SK-N-SH treated with all-trans-retinoic acid at 6 μM for 48 hours (cell line): Measurements from ENCODE around the gene SMIM38.

ENCODE experiments used
- ATAC-seq: fragments of 200-7000 bp; cut with Tn5 transposase; 3 replicates; pipeline ENCODE4 v1.9.1; 2020; ENCODE audit warnings: mild to moderate bottlenecking, moderate library complexity
- ARNTL ChIP-seq: fragments of 450-650 bp; formaldehyde crosslinking; IDR thresholded peaks from 2 replicates; pipeline ENCODE4 v1.5.0; 2020; ENCODE audit warnings: low read depth, mild to moderate bottlenecking, moderate library complexity, borderline replicate concordance
- CSDC2 ChIP-seq: fragments of 250-450 bp; sonication (Bioruptor Pico); IDR thresholded peaks from 2 replicates; pipeline ENCODE4 v1.5.0; 2020; ENCODE audit warnings: mild to moderate bottlenecking, moderate library complexity
- ESRRG ChIP-seq: fragments of 250-450 bp; sonication (Bioruptor Pico); IDR thresholded peaks from 2 replicates; pipeline ENCODE4 v1.6.1; 2021; ENCODE audit warnings: mild to moderate bottlenecking
- GLIS3 ChIP-seq: fragments of 250-450 bp; sonication (Bioruptor Pico); IDR thresholded peaks from 2 replicates; pipeline ENCODE4 v1.5.0; 2020; ENCODE audit warnings: mild to moderate bottlenecking, moderate library complexity
- ISL1 ChIP-seq: fragments of 250-450 bp; sonication (Bioruptor Pico); IDR thresholded peaks from 2 replicates; pipeline ENCODE4 v2.1.2; 2022; ENCODE audit warnings: mild to moderate bottlenecking, moderate library complexity
- OSR1 ChIP-seq: fragments of 250-450 bp; sonication (Bioruptor Pico); IDR thresholded peaks from 2 replicates; pipeline ENCODE4 v1.8.0; 2022; ENCODE audit warnings: moderate library complexity, mild to moderate bottlenecking, inconsistent platforms
- PPARA ChIP-seq: fragments of 250-450 bp; sonication (Bioruptor Pico); IDR thresholded peaks from 2 replicates; pipeline ENCODE4 v1.5.0; 2020; ENCODE audit warnings: mild to moderate bottlenecking, borderline replicate concordance
- RARB ChIP-seq: fragments of 250-450 bp; sonication (Bioruptor Pico); IDR thresholded peaks from 2 replicates; pipeline ENCODE4 v1.8.0; 2021; ENCODE audit warnings: mild to moderate bottlenecking, moderate library complexity
- SNAI2 ChIP-seq: fragments of 250-450 bp; sonication (Bioruptor Pico); IDR thresholded peaks from 2 replicates; pipeline ENCODE4 v1.5.0; 2020; ENCODE audit warnings: mild to moderate bottlenecking, moderate library complexity
- TCF4 ChIP-seq: fragments of 250-450 bp; sonication (Bioruptor Pico); IDR thresholded peaks from 2 replicates; pipeline ENCODE4 v1.8.0; 2021; ENCODE audit warnings: mild to moderate bottlenecking, moderate library complexity, borderline replicate concordance
- TOX ChIP-seq: fragments of 250-450 bp; sonication (Bioruptor Pico); IDR thresholded peaks from 2 replicates; pipeline ENCODE4 v1.8.0; 2021; ENCODE audit warnings: mild to moderate bottlenecking, moderate library complexity, borderline replicate concordance
- ZC3H10 ChIP-seq: fragments of 250-450 bp; sonication (Bioruptor Pico); IDR thresholded peaks from 2 replicates; pipeline ENCODE4 v1.5.1; 2021; ENCODE audit warnings: mild to moderate bottlenecking, moderate library complexity
- ZFP3 ChIP-seq: fragments of 250-450 bp; sonication (Bioruptor Pico); IDR thresholded peaks from 2 replicates; pipeline ENCODE4 v1.5.0; 2020; ENCODE audit warnings: mild to moderate bottlenecking, moderate library complexity
- ZFP30 ChIP-seq: fragments of 450-650 bp; formaldehyde crosslinking; IDR thresholded peaks from 2 replicates; pipeline ENCODE4 v1.5.0; 2022; ENCODE audit warnings: mild to moderate bottlenecking, moderate library complexity
- ZNF565 ChIP-seq: fragments of 450-650 bp; formaldehyde crosslinking; conservative IDR thresholded peaks from 2 replicates; pipeline ENCODE4 v1.5.0; 2020; ENCODE audit warnings: low read depth, mild to moderate bottlenecking, moderate library complexity
- ZNF70 ChIP-seq: fragments of 450-650 bp; formaldehyde crosslinking; IDR thresholded peaks from 2 replicates; pipeline ENCODE4 v1.5.0; 2020; ENCODE audit warnings: mild to moderate bottlenecking, moderate library complexity
- ZNF8 ChIP-seq: fragments of 450-650 bp; formaldehyde crosslinking; IDR thresholded peaks from 2 replicates; pipeline ENCODE4 v1.5.0; 2020; ENCODE audit warnings: mild to moderate bottlenecking, moderate library complexity
- TF ChIP-seq, protein P1 (sequence below): fragments of 250-450 bp; sonication (Bioruptor Pico); IDR thresholded peaks from 2 replicates; pipeline ENCODE4 v1.5.0; 2020; ENCODE audit warnings: mild to moderate bottlenecking, moderate library complexity
- TF ChIP-seq, protein P2 (sequence below): fragments of 250-450 bp; sonication (Bioruptor Pico); IDR thresholded peaks from 2 replicates; pipeline ENCODE4 v1.5.1; 2020; ENCODE audit warnings: low read depth, mild to moderate bottlenecking, moderate library complexity
- TF ChIP-seq, protein P3 (sequence below): fragments of 250-450 bp; sonication (Bioruptor Pico); IDR thresholded peaks from 2 replicates; pipeline ENCODE4 v1.8.0; 2020; ENCODE audit warnings: mild to moderate bottlenecking, moderate library complexity, borderline replicate concordance
- TF ChIP-seq, protein P4 (sequence below): fragments of 250-450 bp; sonication (Bioruptor Pico); IDR thresholded peaks from 2 replicates; pipeline ENCODE4 v1.5.1; 2021; ENCODE audit warnings: mild to moderate bottlenecking, moderate library complexity

The SMIM38 gene

DNA sequence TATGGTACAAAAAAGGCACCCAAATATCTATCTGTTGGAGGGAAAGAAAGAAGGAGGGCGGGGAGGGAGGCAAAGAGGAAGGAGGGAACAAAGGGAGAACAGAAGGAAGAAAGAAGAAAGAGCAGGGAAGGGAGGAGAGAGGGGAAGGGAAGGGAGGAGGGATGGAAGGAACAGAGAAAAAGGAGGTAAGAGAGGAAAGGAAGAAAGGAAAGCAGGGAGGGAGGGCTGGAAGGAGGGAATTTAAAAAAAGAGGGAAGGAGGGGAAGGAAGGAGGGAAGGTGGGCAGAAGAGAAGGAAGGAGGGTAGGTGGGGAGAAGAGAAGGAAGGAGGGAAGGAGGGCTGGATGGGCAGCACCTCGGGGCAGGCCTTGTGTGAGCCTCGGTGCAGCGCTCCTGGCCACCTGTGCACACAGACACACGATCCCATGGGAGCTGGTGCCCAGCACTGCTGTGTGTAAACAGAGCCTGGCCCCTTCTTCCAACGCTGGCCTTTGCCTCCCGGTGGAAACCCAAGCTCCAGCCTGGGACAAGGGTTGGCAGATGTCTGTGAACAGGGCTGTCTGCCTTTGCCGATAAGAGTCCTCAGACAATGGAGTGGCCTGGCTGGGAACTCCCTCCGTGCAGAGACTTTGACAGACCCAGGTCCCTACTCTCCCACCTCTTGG lies 23.2 kb downstream of the SMIM38 start:
- TF ChIP-seq SNAI2 (CRISPR knock-in tag) = no peak
- no peak for TF ChIP-seq ZNF70 (CRISPR knock-in tag)
- no peak for TF ChIP-seq ZNF8 (CRISPR knock-in tag)
- no peak for TF ChIP-seq ZFP30 (CRISPR knock-in tag)
- TF ChIP-seq GLIS3 (CRISPR knock-in tag) = no peak
- no peak for TF ChIP-seq RARB (CRISPR knock-in tag)
- no peak for TF ChIP-seq ARNTL (CRISPR knock-in tag)
- no peak for TF ChIP-seq ISL1 (CRISPR knock-in tag)
- TF ChIP-seq, protein P1, sequence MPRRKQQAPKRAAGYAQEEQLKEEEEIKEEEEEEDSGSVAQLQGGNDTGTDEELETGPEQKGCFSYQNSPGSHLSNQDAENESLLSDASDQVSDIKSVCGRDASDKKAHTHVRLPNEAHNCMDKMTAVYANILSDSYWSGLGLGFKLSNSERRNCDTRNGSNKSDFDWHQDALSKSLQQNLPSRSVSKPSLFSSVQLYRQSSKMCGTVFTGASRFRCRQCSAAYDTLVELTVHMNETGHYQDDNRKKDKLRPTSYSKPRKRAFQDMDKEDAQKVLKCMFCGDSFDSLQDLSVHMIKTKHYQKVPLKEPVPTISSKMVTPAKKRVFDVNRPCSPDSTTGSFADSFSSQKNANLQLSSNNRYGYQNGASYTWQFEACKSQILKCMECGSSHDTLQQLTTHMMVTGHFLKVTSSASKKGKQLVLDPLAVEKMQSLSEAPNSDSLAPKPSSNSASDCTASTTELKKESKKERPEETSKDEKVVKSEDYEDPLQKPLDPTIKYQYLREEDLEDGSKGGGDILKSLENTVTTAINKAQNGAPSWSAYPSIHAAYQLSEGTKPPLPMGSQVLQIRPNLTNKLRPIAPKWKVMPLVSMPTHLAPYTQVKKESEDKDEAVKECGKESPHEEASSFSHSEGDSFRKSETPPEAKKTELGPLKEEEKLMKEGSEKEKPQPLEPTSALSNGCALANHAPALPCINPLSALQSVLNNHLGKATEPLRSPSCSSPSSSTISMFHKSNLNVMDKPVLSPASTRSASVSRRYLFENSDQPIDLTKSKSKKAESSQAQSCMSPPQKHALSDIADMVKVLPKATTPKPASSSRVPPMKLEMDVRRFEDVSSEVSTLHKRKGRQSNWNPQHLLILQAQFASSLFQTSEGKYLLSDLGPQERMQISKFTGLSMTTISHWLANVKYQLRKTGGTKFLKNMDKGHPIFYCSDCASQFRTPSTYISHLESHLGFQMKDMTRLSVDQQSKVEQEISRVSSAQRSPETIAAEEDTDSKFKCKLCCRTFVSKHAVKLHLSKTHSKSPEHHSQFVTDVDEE (CRISPR knock-in tag) = no peak
- TF ChIP-seq ZC3H10 (CRISPR knock-in tag) = no peak
- no peak for TF ChIP-seq ZFP3 (CRISPR knock-in tag)
- TF ChIP-seq, protein P2, sequence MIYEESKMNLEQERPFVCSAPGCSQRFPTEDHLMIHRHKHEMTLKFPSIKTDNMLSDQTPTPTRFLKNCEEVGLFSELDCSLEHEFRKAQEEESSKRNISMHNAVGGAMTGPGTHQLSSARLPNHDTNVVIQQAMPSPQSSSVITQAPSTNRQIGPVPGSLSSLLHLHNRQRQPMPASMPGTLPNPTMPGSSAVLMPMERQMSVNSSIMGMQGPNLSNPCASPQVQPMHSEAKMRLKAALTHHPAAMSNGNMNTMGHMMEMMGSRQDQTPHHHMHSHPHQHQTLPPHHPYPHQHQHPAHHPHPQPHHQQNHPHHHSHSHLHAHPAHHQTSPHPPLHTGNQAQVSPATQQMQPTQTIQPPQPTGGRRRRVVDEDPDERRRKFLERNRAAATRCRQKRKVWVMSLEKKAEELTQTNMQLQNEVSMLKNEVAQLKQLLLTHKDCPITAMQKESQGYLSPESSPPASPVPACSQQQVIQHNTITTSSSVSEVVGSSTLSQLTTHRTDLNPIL (CRISPR knock-in tag) = no peak
- no peak for TF ChIP-seq CSDC2 (CRISPR knock-in tag)
- TF ChIP-seq TOX = no peak
- TF ChIP-seq, protein P3, sequence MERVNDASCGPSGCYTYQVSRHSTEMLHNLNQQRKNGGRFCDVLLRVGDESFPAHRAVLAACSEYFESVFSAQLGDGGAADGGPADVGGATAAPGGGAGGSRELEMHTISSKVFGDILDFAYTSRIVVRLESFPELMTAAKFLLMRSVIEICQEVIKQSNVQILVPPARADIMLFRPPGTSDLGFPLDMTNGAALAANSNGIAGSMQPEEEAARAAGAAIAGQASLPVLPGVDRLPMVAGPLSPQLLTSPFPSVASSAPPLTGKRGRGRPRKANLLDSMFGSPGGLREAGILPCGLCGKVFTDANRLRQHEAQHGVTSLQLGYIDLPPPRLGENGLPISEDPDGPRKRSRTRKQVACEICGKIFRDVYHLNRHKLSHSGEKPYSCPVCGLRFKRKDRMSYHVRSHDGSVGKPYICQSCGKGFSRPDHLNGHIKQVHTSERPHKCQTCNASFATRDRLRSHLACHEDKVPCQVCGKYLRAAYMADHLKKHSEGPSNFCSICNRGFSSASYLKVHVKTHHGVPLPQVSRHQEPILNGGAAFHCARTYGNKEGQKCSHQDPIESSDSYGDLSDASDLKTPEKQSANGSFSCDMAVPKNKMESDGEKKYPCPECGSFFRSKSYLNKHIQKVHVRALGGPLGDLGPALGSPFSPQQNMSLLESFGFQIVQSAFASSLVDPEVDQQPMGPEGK (CRISPR knock-in tag) = no peak
- no peak for TF ChIP-seq PPARA (CRISPR knock-in tag)
- no peak for TF ChIP-seq TCF4 (CRISPR knock-in tag)
- no peak for TF ChIP-seq ZNF565
- TF ChIP-seq, protein P4, sequence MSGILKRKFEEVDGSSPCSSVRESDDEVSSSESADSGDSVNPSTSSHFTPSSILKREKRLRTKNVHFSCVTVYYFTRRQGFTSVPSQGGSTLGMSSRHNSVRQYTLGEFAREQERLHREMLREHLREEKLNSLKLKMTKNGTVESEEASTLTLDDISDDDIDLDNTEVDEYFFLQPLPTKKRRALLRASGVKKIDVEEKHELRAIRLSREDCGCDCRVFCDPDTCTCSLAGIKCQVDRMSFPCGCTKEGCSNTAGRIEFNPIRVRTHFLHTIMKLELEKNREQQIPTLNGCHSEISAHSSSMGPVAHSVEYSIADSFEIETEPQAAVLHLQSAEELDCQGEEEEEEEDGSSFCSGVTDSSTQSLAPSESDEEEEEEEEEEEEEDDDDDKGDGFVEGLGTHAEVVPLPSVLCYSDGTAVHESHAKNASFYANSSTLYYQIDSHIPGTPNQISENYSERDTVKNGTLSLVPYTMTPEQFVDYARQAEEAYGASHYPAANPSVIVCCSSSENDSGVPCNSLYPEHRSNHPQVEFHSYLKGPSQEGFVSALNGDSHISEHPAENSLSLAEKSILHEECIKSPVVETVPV (CRISPR knock-in tag) = no peak
- no peak for ATAC-seq

DNA sequence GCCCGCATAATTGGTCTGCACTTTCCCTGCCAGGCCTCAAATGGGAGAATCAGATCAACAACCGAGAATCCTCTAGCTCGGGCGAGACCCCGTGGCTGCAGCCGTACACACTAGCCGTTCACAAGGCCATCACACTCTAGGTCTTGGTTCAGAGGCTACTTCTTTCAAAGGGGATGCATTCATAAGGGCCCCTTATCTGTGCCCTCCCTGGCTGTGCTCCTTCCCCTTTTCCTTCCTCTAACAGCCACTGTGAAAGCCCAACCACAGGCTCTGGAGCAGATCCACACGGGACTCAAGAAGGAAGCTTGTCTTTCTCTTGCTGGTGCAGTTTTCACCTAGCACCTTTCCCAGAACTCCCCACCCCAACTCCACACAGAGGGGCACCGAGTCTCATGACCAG lies 24.5 kb downstream of the SMIM38 start:
- ATAC-seq = no peak
- TF ChIP-seq OSR1 (CRISPR knock-in tag) (no peak), GLIS3 (CRISPR knock-in tag) (no peak), ZNF70 (CRISPR knock-in tag) (no peak), ZNF8 (CRISPR knock-in tag) (no peak), CSDC2 (CRISPR knock-in tag) (no peak), PPARA (CRISPR knock-in tag) (no peak), TCF4 (CRISPR knock-in tag) (no peak), ISL1 (CRISPR knock-in tag) (no peak), ESRRG (no peak), RARB (CRISPR knock-in tag) (no peak)
- TF ChIP-seq, protein P1 (CRISPR knock-in tag) = no peak
- TF ChIP-seq, protein P2 (CRISPR knock-in tag) = no peak
- TF ChIP-seq, all 23 proteins: peak for 0
